ENCODE data around the gene TIMM21.

Gene TIMM21

DNA sequence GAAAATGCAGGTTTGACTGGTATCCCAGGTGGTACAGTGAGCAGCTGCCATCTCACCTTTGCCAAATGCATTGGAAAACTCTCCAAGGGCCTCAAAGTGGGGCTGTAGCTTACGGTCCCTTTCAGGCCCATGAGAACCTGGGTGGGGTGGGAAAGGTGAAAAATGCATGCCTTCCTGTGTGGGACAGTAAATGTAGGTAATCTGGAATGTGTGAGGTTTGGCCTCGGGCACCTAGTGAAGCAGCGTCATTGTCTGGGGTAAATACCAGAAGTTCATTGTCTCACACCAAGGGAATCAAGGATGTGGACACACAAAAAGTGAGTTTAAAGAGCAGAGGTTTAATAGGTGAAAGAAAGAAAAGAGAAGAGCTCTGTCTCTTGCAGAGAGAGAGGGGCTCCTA lies 36.6 kb downstream of the TIMM21 start:
- no peak for DNase-seq (ENCODE audit: low read depth)
- TF ChIP-seq, protein P1, sequence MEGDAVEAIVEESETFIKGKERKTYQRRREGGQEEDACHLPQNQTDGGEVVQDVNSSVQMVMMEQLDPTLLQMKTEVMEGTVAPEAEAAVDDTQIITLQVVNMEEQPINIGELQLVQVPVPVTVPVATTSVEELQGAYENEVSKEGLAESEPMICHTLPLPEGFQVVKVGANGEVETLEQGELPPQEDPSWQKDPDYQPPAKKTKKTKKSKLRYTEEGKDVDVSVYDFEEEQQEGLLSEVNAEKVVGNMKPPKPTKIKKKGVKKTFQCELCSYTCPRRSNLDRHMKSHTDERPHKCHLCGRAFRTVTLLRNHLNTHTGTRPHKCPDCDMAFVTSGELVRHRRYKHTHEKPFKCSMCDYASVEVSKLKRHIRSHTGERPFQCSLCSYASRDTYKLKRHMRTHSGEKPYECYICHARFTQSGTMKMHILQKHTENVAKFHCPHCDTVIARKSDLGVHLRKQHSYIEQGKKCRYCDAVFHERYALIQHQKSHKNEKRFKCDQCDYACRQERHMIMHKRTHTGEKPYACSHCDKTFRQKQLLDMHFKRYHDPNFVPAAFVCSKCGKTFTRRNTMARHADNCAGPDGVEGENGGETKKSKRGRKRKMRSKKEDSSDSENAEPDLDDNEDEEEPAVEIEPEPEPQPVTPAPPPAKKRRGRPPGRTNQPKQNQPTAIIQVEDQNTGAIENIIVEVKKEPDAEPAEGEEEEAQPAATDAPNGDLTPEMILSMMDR (conservative IDR thresholded peaks at IDR 0.05; ENCODE audit: low read depth, low read length): no peak
- H3K4me3 ChIP-seq (ENCODE audit: low read depth, low read length): no peak overlapping the region

DNA sequence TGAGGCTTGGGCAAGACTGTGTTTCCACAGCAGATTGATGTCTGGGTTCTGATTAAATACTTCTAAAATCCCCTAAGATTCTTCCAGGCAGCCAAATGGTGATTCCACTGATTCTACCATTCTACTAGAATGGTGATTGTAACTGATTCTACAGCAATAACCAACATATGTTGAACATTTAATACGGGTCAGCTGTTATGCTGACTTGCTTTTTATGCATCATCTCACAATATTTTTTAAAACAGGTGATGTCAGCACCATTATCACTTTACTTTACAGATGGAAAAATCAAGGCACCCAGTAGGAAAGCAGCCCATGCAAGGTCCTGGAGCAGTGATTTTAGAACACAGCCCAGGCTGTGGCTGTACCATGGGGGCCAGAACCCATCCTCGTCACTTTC lies 37.5 kb downstream of the TIMM21 start:
- H3K4me3 ChIP-seq (ENCODE audit: low read depth, low read length): no peak overlapping the region
- DNase-seq (ENCODE audit: low read depth): no peak
- TF ChIP-seq, protein P1 (conservative IDR thresholded peaks at IDR 0.05; ENCODE audit: low read depth, low read length): no peak

GRCh38 chr18:74186661-74187060 lies 38.3 kb downstream of the TIMM21 start:
- TF ChIP-seq, protein P1 (conservative IDR thresholded peaks at IDR 0.05; ENCODE audit: low read depth, low read length): no peak
- no peak overlapping the region for H3K4me3 ChIP-seq (ENCODE audit: low read depth, low read length)
- no peak for DNase-seq (ENCODE audit: low read depth)

- no peak overlapping the region for H3K4me3 ChIP-seq (ENCODE audit: low read depth, low read length)
- peak; percentile 38 for DNase-seq (ENCODE audit: low read depth)
- TF ChIP-seq, protein P1 (conservative IDR thresholded peaks at IDR 0.05; ENCODE audit: low read depth, low read length): no peak
Observed at GRCh38 chr18:74190086-74190485, 41.8 kb downstream of the TIMM21 start.

DNA sequence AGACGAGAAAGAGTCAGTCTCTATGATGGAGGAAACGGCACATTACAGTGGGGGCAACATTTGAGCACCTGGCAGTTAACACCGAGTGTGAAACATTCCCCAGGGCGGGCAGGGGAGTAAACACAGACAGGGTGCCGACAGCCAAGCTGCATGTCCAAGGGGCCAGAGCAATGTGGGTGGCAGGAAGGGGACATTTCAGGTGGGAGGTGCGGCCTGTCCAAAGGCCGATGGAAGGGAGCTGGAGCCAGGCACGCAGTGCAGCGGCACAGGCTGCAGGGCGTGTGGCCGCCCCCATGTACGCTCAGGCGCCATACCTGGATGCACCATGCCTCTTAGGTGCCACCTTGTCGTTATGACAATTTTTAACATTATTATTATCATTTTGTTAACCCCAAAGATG lies 43.3 kb downstream of the TIMM21 start:
- TF ChIP-seq, protein P1 (conservative IDR thresholded peaks at IDR 0.05; ENCODE audit: low read depth, low read length): no peak
- DNase-seq (ENCODE audit: low read depth): no peak
- H3K4me3 ChIP-seq (ENCODE audit: low read depth, low read length): no peak overlapping the region

- H3K4me3 ChIP-seq (ENCODE audit: low read depth, low read length): no peak overlapping the region
- DNase-seq (ENCODE audit: low read depth): no peak
- TF ChIP-seq, protein P1 (conservative IDR thresholded peaks at IDR 0.05; ENCODE audit: low read depth, low read length): no peak
Observed at GRCh38 chr18:74194691-74195090, 46.4 kb downstream of the TIMM21 start.

- TF ChIP-seq, protein P1 (conservative IDR thresholded peaks at IDR 0.05; ENCODE audit: low read depth, low read length): peak; percentile 86
- H3K4me3 ChIP-seq (ENCODE audit: low read depth, low read length): peak overlapping the region; percentile 46
Observed at GRCh38 chr18:74196220-74197119, 48.1 kb downstream of the TIMM21 start.

More at GRCh38 chr18:74196220-74197119, 48.1 kb downstream of the TIMM21 start:
- peak; percentile 87 for DNase-seq (ENCODE audit: low read depth)

Measured in choroid plexus epithelial cell (primary cell).